ENCODE measurements around the gene ZNF410. TPM values are rescaled to one million over a fixed set of nuclear protein-coding genes. Genes with fewer than 3 reads are reported as not detected.

Gene ZNF410
- total and polyA plus RNA-seq, 2 of the 13 experiments (the other 11 are each of a cell fraction or from before 2014, with no cell fraction given) = 19.2 to 44.3 TPM

- no peak for TF ChIP-seq ZNF850 (CRISPR knock-in tag; conservative IDR thresholded peaks at IDR 0.05)
- no peak for TF ChIP-seq RNF2 (conservative IDR thresholded peaks at IDR 0.05; ENCODE audit: low read depth)
- TF ChIP-seq ZFP90 (CRISPR knock-in tag; IDR thresholded peaks at IDR 0.05; ENCODE audit: borderline replicate concordance) = peak; percentile 64; the same call in 1 of the 2 replicates
- TF ChIP-seq JUNB (CRISPR knock-in tag; IDR thresholded peaks at IDR 0.05; ENCODE audit: borderline replicate concordance) = no peak
- peak; percentile 49; the same call in 1 of the 2 replicates for TF ChIP-seq ZSCAN9 (CRISPR knock-in tag; IDR thresholded peaks at IDR 0.05; ENCODE audit: borderline replicate concordance)
- TF ChIP-seq ZNF644 (CRISPR knock-in tag; IDR thresholded peaks at IDR 0.05; ENCODE audit: low read depth) = no peak
- TF ChIP-seq ATM (IDR thresholded peaks at IDR 0.05; ENCODE audit: borderline replicate concordance) = no peak
- TF ChIP-seq MYC (CRISPR knock-in tag; IDR thresholded peaks at IDR 0.05; ENCODE audit: borderline replicate concordance) = peak; percentile 90
- TF ChIP-seq ZBTB3 (CRISPR knock-in tag; IDR thresholded peaks at IDR 0.05; ENCODE audit: borderline replicate concordance, low read depth) = peak; percentile 55; the same call in 1 of the 2 replicates
- peak; percentile 60; the same call in 1 of the 2 replicates for TF ChIP-seq HMGXB3 (CRISPR knock-in tag; IDR thresholded peaks at IDR 0.05; ENCODE audit: borderline replicate concordance)
- no peak for TF ChIP-seq SOX6 (IDR thresholded peaks at IDR 0.05)
- TF ChIP-seq SOX6 (CRISPR knock-in tag; IDR thresholded peaks at IDR 0.05) = peak; percentile 83
- TF ChIP-seq PLSCR1 (CRISPR knock-in tag; IDR thresholded peaks at IDR 0.05; ENCODE audit: borderline replicate concordance) = no peak
- peak; percentile 86 for TF ChIP-seq DR1 (CRISPR knock-in tag; IDR thresholded peaks at IDR 0.05)
- TF ChIP-seq KLF16 (CRISPR knock-in tag; IDR thresholded peaks at IDR 0.05) = peak in 1 of 2 experiments; percentile 92; a peak in 2 of 4 replicates
- TF ChIP-seq SOX13 (IDR thresholded peaks at IDR 0.05) = no peak
- peak in 1 of 2 experiments; percentile 60; a peak in 2 of 4 replicates for TF ChIP-seq SOX13 (CRISPR knock-in tag; conservative IDR thresholded peaks at IDR 0.05 in 1 of 2, IDR thresholded peaks at IDR 0.05 in 1 of 2)
- 0 out of 2 replicates have a peak, but pooled peaks have one; percentile 61 for TF ChIP-seq TIGD3 (CRISPR knock-in tag; IDR thresholded peaks at IDR 0.05; ENCODE audit: borderline replicate concordance)
- peak; percentile 91 for TF ChIP-seq THAP11 (CRISPR knock-in tag; IDR thresholded peaks at IDR 0.05)
- 0 out of 2 replicates have a peak, but pooled peaks have one; percentile 52 for TF ChIP-seq ZNF775 (CRISPR knock-in tag; IDR thresholded peaks at IDR 0.05; ENCODE audit: borderline replicate concordance)
- no peak for TF ChIP-seq FOXM1 (CRISPR knock-in tag; IDR thresholded peaks at IDR 0.05)
These were observed at the start of gene ZNF410 (continued) for GRCh38 chr14:73886449-73887317.

All from HepG2 (cell line).